Astrocyte of the cerebellum (primary cell): ENCODE measurements around the gene PPP1R15A.
"Not testable (repeated sequence)": the region's sequence is repeated elsewhere in the genome, so short reads cannot be mapped to it uniquely, and the experiment has no call there.

ENCODE experiments used
- DNase-seq: peaks from one replicate; pipeline ENCODE4 v3.0.0-alpha.2; 2011; ENCODE audit warnings: low read depth
- H3K4me3 ChIP-seq: 2 replicates; pipeline ENCODE4 v1.5.1; 2011; ENCODE audit warnings: mild to moderate bottlenecking, low read depth, low read length, moderate library complexity
- CTCF ChIP-seq: IDR thresholded peaks from 2 replicates; pipeline ENCODE4 v1.5.1; 2012; ENCODE audit warnings: low read length, low read depth, moderate library complexity, mild to moderate bottlenecking; ENCODE audit errors: missing control alignments
- in situ Hi-C: cut with HindIII; loops from 2 replicates; pipeline ENCODE4 v1.10.0; 2017; ENCODE audit warnings: low sequenced_read_pairs

The PPP1R15A gene

GRCh38 chr19:48879025-48879637 is 6.9 kb downstream of the PPP1R15A start:
- in situ Hi-C loops, result no loop called here
- TF ChIP-seq CTCF, result no peak
- H3K4me3 ChIP-seq, result no peak overlapping the region
- DNase-seq, result no peak

- in situ Hi-C loops, result not testable (repeated sequence)
Measured at GRCh38 chr19:48879696-48880095, 7.5 kb downstream of the PPP1R15A start.

GRCh38 chr19:48881741-48882657 is 9.8 kb downstream of the PPP1R15A start:
- TF ChIP-seq CTCF, result no peak

More at GRCh38 chr19:48879696-48880095, 7.5 kb downstream of the PPP1R15A start:
- not testable (repeated sequence) for DNase-seq, H3K4me3 ChIP-seq

GRCh38 chr19:48883726-48884125 is 11.5 kb downstream of the PPP1R15A start:
- in situ Hi-C loops, result no loop called here
- H3K4me3 ChIP-seq, result no peak overlapping the region
- DNase-seq, result no peak
- no peak for TF ChIP-seq CTCF

More at GRCh38 chr19:48881741-48882657, 9.8 kb downstream of the PPP1R15A start:
- DNase-seq, result no peak
- H3K4me3 ChIP-seq, result no peak overlapping the region
- in situ Hi-C loops, result no loop called here

GRCh38 chr19:48887861-48888612 is 15.8 kb downstream of the PPP1R15A start:
- DNase-seq, result no peak
- in situ Hi-C loops, result no loop called here
- no peak overlapping the region for H3K4me3 ChIP-seq
- no peak for TF ChIP-seq CTCF

GRCh38 chr19:48889496-48889895 is 17.3 kb downstream of the PPP1R15A start:
- in situ Hi-C loops, DNase-seq: not testable (repeated sequence)

GRCh38 chr19:48890551-48890950 is 18.3 kb downstream of the PPP1R15A start:
- in situ Hi-C loops, result no loop called here
- no peak for DNase-seq
- no peak overlapping the region for H3K4me3 ChIP-seq
- TF ChIP-seq CTCF, result no peak

More at GRCh38 chr19:48889496-48889895, 17.3 kb downstream of the PPP1R15A start:
- not testable (repeated sequence) for H3K4me3 ChIP-seq
